NCI-H1436 (cell line): Measurements from ENCODE around the gene RHOXF1.
"Not testable (repeated sequence)": the region's sequence is repeated elsewhere in the genome, so short reads cannot be mapped to it uniquely, and the experiment has no call there.

Experiments used
- DNase-seq: peaks from one replicate; lab custom pipeline; 2025; lab: John Stamatoyannopoulos, UW

Gene RHOXF1

GRCh38 chrX:120115438-120115963 is at the start of gene RHOXF1:
Gene RHOXF1, minus strand, starts transcription at chrX:120115913. Its CDS starts 51 bp downstream, at chrX:120115862.
- DNase-seq, result no peak

GRCh38 chrX:120159086-120159485 is 43.4 kb upstream of the RHOXF1 start:
- DNase-seq, result not testable (repeated sequence)

- DNase-seq, result not testable (repeated sequence)
Measured at GRCh38 chrX:120158313-120158712, 42.6 kb upstream of the RHOXF1 start, which contains the start of gene RHOXF2. Gene RHOXF2, plus strand, starts transcription at chrX:120158613. Its CDS starts 138 bp downstream, at chrX:120158751.

GRCh38 chrX:120150109-120150744 is 34.5 kb upstream of the RHOXF1 start:
- not testable (repeated sequence) for DNase-seq

GRCh38 chrX:120147537-120147936 is 31.8 kb upstream of the RHOXF1 start:
- DNase-seq, result no peak

- not testable (repeated sequence) for DNase-seq
Measured at GRCh38 chrX:120146323-120146722, 30.6 kb upstream of the RHOXF1 start.

- DNase-seq, result no peak
Measured at GRCh38 chrX:120145295-120145925, 29.7 kb upstream of the RHOXF1 start.

- no peak for DNase-seq
Measured at GRCh38 chrX:120144178-120144844, 28.6 kb upstream of the RHOXF1 start.

- DNase-seq, result no peak
Measured at GRCh38 chrX:120140293-120140981, 24.7 kb upstream of the RHOXF1 start.

GRCh38 chrX:120137439-120137838 is 21.7 kb upstream of the RHOXF1 start:
- DNase-seq, result no peak

- no peak for DNase-seq
Measured at GRCh38 chrX:120136840-120137239, 21.1 kb upstream of the RHOXF1 start.

GRCh38 chrX:120136128-120136527 is 20.4 kb upstream of the RHOXF1 start:
- DNase-seq, result no peak

GRCh38 chrX:120128306-120128846 is 12.7 kb upstream of the RHOXF1 start:
- DNase-seq, result not testable (repeated sequence)

GRCh38 chrX:120125444-120125843 is 9.7 kb upstream of the RHOXF1 start:
- DNase-seq, result no peak

- DNase-seq, result no peak
Measured at GRCh38 chrX:120120223-120120622, 4.5 kb upstream of the RHOXF1 start.

- no peak for DNase-seq
Measured at GRCh38 chrX:120111611-120112010, 4.1 kb downstream of the RHOXF1 start.

GRCh38 chrX:120109378-120109777 is 6.3 kb downstream of the RHOXF1 start:
- no peak for DNase-seq

GRCh38 chrX:120104707-120105106 is 11.0 kb downstream of the RHOXF1 start:
- not testable (repeated sequence) for DNase-seq

GRCh38 chrX:120101057-120101456 is 14.7 kb downstream of the RHOXF1 start:
- DNase-seq, result not testable (repeated sequence)

- no peak for DNase-seq
Measured at GRCh38 chrX:120090208-120090607, 25.5 kb downstream of the RHOXF1 start.

GRCh38 chrX:120087289-120088017 is 28.3 kb downstream of the RHOXF1 start:
- no peak for DNase-seq
